HepG2 (cell line): ENCODE results near the gene CAPZA1. TPM values are rescaled to one million over a fixed set of nuclear protein-coding genes. Genes with fewer than 3 reads are reported as not detected.
A peak's percentile ranks its signal among the peaks of the same experiment; 100 is the strongest.

Experiments
- ATAC-seq: fragments of 200-7000 bp; cut with Tn5 transposase; 3 replicates; pipeline ENCODE4 v1.9.1; 2020; ENCODE audit warnings: mild to moderate bottlenecking, moderate library complexity
- BruUV-seq: library from RNA; stranded (reverse); fragments of 400-500 nt; replicated peaks from 2 replicates; lab custom pipeline; 2021; lab: Mats Ljungman, UMichigan
- CTCF ChIA-PET: fragments of 300-600 bp; formaldehyde crosslinking; extraction: SDS; loops from one replicate; lab custom pipeline; 2021; ENCODE audit warnings: low total read pairs, inconsistent platforms, low intra/inter-chr PET ratio; lab: Yijun Ruan, JAX
- POLR2A ChIA-PET: fragments of 350-600 bp; sonication (Branson Sonifier 250); formaldehyde crosslinking; loops from one replicate; lab custom pipeline; 2020; ENCODE audit warnings: antibody characterized with exemption, inconsistent platforms; lab: Yijun Ruan, JAX
- DNase-seq: peaks from one replicate; pipeline ENCODE4 v3.0.0-alpha.2; 2015; ENCODE audit warnings: low spot score
- FAIRE-seq: peaks from 3 replicates; lab custom pipeline; 2011; peaks lifted over from hg19 to GRCh38; lab: Jason Lieb, UNC
- H2AFZ ChIP-seq: one replicate; pipeline ENCODE4 v1.6.1; 2011; ENCODE audit warnings: low read length, inconsistent platforms
- H3K27ac ChIP-seq: fragments of 300-600 bp; 3 replicates; pipeline ENCODE4 v1.8.0; 2011; ENCODE audit warnings: mixed run types, mild to moderate bottlenecking, mixed read lengths, low read length, inconsistent platforms; ENCODE audit not compliant: insufficient read depth; ENCODE audit errors: extremely low read length
- H3K27me3 ChIP-seq, 2 experiments: fragments of 200-600 bp in 1 of 2; 2 replicates in 1 of 2; 3 replicates in 1 of 2; pipeline versions ENCODE4 v1.6.0 to v1.8.0; 2011; ENCODE audit warnings: low read length in 2 of 2, mild to moderate bottlenecking in 2 of 2, moderate library complexity in 2 of 2, inconsistent platforms in 1 of 2; ENCODE audit not compliant: insufficient read depth in 2 of 2, control insufficient read depth in 1 of 2
- H3K36me3 ChIP-seq, 2 experiments: fragments of 200-600 bp in 1 of 2; replicated peaks in 1 of 2; 2 replicates in 1 of 2; 3 replicates in 1 of 2; pipeline versions ENCODE4 v1.5.1 to v1.8.0; 2011; ENCODE audit warnings: low read length in 2 of 2, inconsistent platforms in 1 of 2; ENCODE audit not compliant: insufficient read depth in 2 of 2, control insufficient read depth in 1 of 2
- H3K4me1 ChIP-seq: 2 replicates; pipeline ENCODE4 v1.5.1; 2012; ENCODE audit warnings: low read length, inconsistent platforms; ENCODE audit not compliant: insufficient read depth
- H3K4me2 ChIP-seq: 2 replicates; pipeline ENCODE4 v1.6.0; 2011; ENCODE audit warnings: low read depth, low read length, inconsistent platforms
- H3K4me3 ChIP-seq, 3 experiments: fragments of 200-600 bp in 1 of 3; sonication (generic), shearing (Covaris generic) in 1 of 3; replicated peaks in 1 of 3; 2 replicates each; pipeline ENCODE4 v1.5.1; 2011 to 2016; ENCODE audit warnings: low read length in 3 of 3, inconsistent platforms in 2 of 3, low read depth in 2 of 3, mild to moderate bottlenecking in 2 of 3, control low read depth in 1 of 3, mixed read lengths in 1 of 3; ENCODE audit not compliant: insufficient read depth in 1 of 3
- H3K79me2 ChIP-seq: one replicate; pipeline ENCODE4 v1.6.1; 2011; ENCODE audit warnings: low read length, inconsistent platforms; ENCODE audit not compliant: insufficient read depth
- H3K9ac ChIP-seq: 2 replicates; pipeline ENCODE4 v1.6.0; 2011; ENCODE audit warnings: mild to moderate bottlenecking, low read depth, low read length, inconsistent platforms; ENCODE audit not compliant: insufficient read depth
- H3K9me3 ChIP-seq: 2 replicates; pipeline ENCODE4 v1.5.1; 2012; ENCODE audit warnings: mild to moderate bottlenecking, low read length
- H4K20me1 ChIP-seq: 2 replicates; pipeline ENCODE4 v1.6.0; 2011; ENCODE audit warnings: inconsistent platforms, mild to moderate bottlenecking, low read length, moderate library complexity; ENCODE audit not compliant: insufficient read depth
- HMG20A ChIP-seq: IDR thresholded peaks from 2 replicates; pipeline ENCODE4 v1.6.1; 2016; ENCODE audit warnings: borderline replicate concordance
- KLF11 ChIP-seq: IDR thresholded peaks from 2 replicates; pipeline ENCODE4 v1.6.1; 2016; ENCODE audit warnings: missing compliant biosample characterization
- NR2F1 ChIP-seq, 2 experiments: fragments of 450-650 bp in 1 of 2; formaldehyde crosslinking in 1 of 2; IDR thresholded peaks; 2 replicates each; pipeline versions ENCODE4 v1.5.0 to v1.6.1; 2016 to 2020; ENCODE audit warnings: mild to moderate bottlenecking in 1 of 2, missing compliant biosample characterization in 1 of 2, missing genetic modification reagents in 1 of 2, moderate library complexity in 1 of 2
- SRY ChIP-seq: sonication (generic); formaldehyde crosslinking; IDR thresholded peaks from 2 replicates; pipeline ENCODE4 v1.8.0; 2022; ENCODE audit warnings: mild to moderate bottlenecking, missing genetic modification reagents
- TBX2 ChIP-seq: sonication (generic); formaldehyde crosslinking; IDR thresholded peaks from 2 replicates; pipeline ENCODE4 v1.5.0; 2020; ENCODE audit warnings: missing genetic modification reagents, mild to moderate bottlenecking, borderline replicate concordance
- TFDP1 ChIP-seq: IDR thresholded peaks from 2 replicates; pipeline ENCODE4 v1.6.1; 2016; ENCODE audit warnings: missing compliant biosample characterization, missing genetic modification reagents, borderline replicate concordance
- ZNF18 ChIP-seq: sonication (generic); formaldehyde crosslinking; IDR thresholded peaks from 2 replicates; pipeline ENCODE4 v1.8.0; 2022; ENCODE audit warnings: mild to moderate bottlenecking, missing genetic modification reagents; ENCODE audit not compliant: insufficient replicate concordance
- ZNF205 ChIP-seq: IDR thresholded peaks from 2 replicates; pipeline ENCODE4 v1.6.1; 2018; ENCODE audit warnings: missing biosample characterization, missing genetic modification reagents
- ZNF280B ChIP-seq: sonication (generic); formaldehyde crosslinking; IDR thresholded peaks from 2 replicates; pipeline ENCODE4 v1.5.0; 2020; ENCODE audit warnings: missing genetic modification reagents, mild to moderate bottlenecking, borderline replicate concordance
- ZNF574 ChIP-seq: sonication (generic); formaldehyde crosslinking; IDR thresholded peaks from 2 replicates; pipeline ENCODE4 v1.4.0; 2020; ENCODE audit warnings: missing genetic modification reagents
- ZNF788 ChIP-seq: sonication (generic); formaldehyde crosslinking; IDR thresholded peaks from 2 replicates; pipeline ENCODE4 v1.5.0; 2020; ENCODE audit warnings: mild to moderate bottlenecking, missing genetic modification reagents, borderline replicate concordance
- WGBS: methylation state at CpG from one replicate; pipeline ENCODE4 v1.1.6; 2017; ENCODE audit warnings: low lambda C conversion rate; 5-methylcytosine and 5-hydroxymethylcytosine counted together
- in situ Hi-C: cut with HindIII; loops from 2 replicates; pipeline ENCODE4 v1.10.0; 2017; ENCODE audit warnings: low pct_unique_long_range_greater_than_20kb; ENCODE audit not compliant: extremely low pct_ligation_motif_present
- intact Hi-C: fragments of 100-400 bp; cut with micrococcal nuclease; formaldehyde crosslinking; loops from one replicate; pipeline ENCODE4 v1.10.0; 2022; ENCODE audit not compliant: unreplicated experiment
- polyA plus RNA-seq, 8 experiments: library from polyadenylated mRNA; depleted of rRNA in 3 of 8; stranded (reverse) in 7 of 8; unstranded in 1 of 8; fragments of >200 nt; fragmentation: Illumina TruSeq in 4 of 8; extraction: Trizol in 4 of 8; gene quantifications; 2 replicates each; pipeline versions ENCODE4 v1.2.1 to v1.2.3, GENCODE V29; 2011 to 2016; ENCODE audit warnings: low read depth in 4 of 8, missing spikeins in 1 of 8, mixed read lengths in 1 of 8; ENCODE audit not compliant: insufficient read depth in 1 of 8
- total RNA-seq, 5 experiments: library from RNA; depleted of rRNA; stranded (reverse); fragments of >200 nt; fragmentation: Illumina TruSeq; extraction: Trizol; gene quantifications; 2 replicates each; pipeline ENCODE4 v1.2.3, GENCODE V29; 2016; ENCODE audit warnings: low read depth in 1 of 5

CAPZA1 gene
- total and polyA plus RNA-seq, 2 of the 13 experiments (the other 11 are each of a cell fraction or from before 2014, with no cell fraction given) = 67.0 to 117 TPM

GRCh38 chr1:112699425-112700144 lies 80.0 kb downstream of the CAPZA1 start (continued):
- TF ChIP-seq ZNF280B (no peak), TBX2 (no peak)
- TF ChIP-seq, all 625 proteins: peak for 4

GRCh38 chr1:112700290-112701226 lies 80.9 kb downstream of the CAPZA1 start:
- in situ Hi-C loops = loop anchor here (10.0 to 25.0 kb wide), 2 partner anchors 196 to 337 kb away; partner anchors contain the start of gene WNT2B
- peaks cover 81% of the 10 kb centered on the region for H3K4me1 ChIP-seq
- no peaks in the 10 kb centered on the region for H3K9me3 ChIP-seq
- intact Hi-C loops = no loop called here
- H4K20me1 ChIP-seq = no peaks in the 10 kb centered on the region
- H3K9ac ChIP-seq = peak overlapping the region; percentile 61; the same call in 1 of the 2 replicates
- DNase-seq (peak; percentile 90), ATAC-seq (peak; percentile 58), FAIRE-seq (peak; percentile 81)
- no peaks in the 10 kb centered on the region; a peak in 1 of 5 replicates for H3K27me3 ChIP-seq
- WGBS = 42% methylated on average over 7 of the region's 7 CpGs
- POLR2A ChIA-PET = interaction anchor here (0.8 to 9.2 kb wide), 9 partner anchors 15 to 310 kb away, joined by 3 to 251 read pairs (median 4); partner anchors contain the start of genes CAPZA1, MOV10, PPM1J and ST7L
- peaks cover 12% of the 10 kb centered on the region for H3K79me2 ChIP-seq
- CTCF ChIA-PET = no interaction called here
- peak overlapping the region in 1 of 3 experiments; percentile 26; a peak in 1 of 6 replicates for H3K4me3 ChIP-seq
- H3K36me3 ChIP-seq = peaks cover 11 to 49% of the 10 kb centered on the region in 2 experiments
- H3K4me2 ChIP-seq = peak overlapping the region; percentile 36
- H2AFZ ChIP-seq = no peak overlapping the region
- no TSS peak for BruUV-seq
- peak overlapping the region; percentile 93 for H3K27ac ChIP-seq
- TF ChIP-seq SRY (CRISPR knock-in tag) (0 out of 2 replicates have a peak, but pooled peaks have one; percentile 18), ZNF574 (CRISPR knock-in tag) (peak; percentile 23; the same call in 1 of the 2 replicates), HMG20A (CRISPR knock-in tag) (0 out of 2 replicates have a peak, but pooled peaks have one; percentile 12), ZNF788 (CRISPR knock-in tag) (no peak), NR2F1 (CRISPR knock-in tag; IDR thresholded peaks at IDR 0.05) (peak in 1 of 2 experiments; percentile 34; a peak in 1 of 4 replicates), ZNF18 (CRISPR knock-in tag) (peak; percentile 58), TFDP1 (no peak), KLF11 (CRISPR knock-in tag) (no peak), ZNF205 (no peak)
